IPS DF 4.7 (cell line): ENCODE measurements around the gene CAV3.

Source experiments
- DNase-seq: peaks from one replicate; pipeline ENCODE4 v3.0.0-alpha.2; 2013; ENCODE audit warnings: low spot score; ENCODE audit errors: extremely low read depth

CAV3 gene

DNA sequence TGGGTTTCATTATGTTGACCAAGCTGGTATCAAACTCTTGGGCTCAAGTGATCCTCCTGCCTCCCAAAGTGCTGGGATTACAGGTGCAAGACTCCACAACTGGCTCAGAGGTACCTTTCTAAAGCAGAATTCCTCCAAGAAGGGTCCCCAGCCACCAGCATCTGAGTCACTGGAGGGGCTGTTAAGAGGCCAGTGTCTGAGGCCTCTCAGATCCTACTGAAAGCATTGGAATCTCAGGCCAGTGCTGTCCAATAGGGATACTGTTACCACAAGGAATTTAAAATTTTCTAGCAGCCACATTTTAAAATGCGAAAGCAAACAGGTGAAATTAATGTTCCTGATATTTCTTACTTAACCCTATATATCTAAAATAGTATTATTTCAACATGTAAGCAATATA, 1.3 kb downstream of the CAV3 start:
- DNase-seq: no peak

DNA sequence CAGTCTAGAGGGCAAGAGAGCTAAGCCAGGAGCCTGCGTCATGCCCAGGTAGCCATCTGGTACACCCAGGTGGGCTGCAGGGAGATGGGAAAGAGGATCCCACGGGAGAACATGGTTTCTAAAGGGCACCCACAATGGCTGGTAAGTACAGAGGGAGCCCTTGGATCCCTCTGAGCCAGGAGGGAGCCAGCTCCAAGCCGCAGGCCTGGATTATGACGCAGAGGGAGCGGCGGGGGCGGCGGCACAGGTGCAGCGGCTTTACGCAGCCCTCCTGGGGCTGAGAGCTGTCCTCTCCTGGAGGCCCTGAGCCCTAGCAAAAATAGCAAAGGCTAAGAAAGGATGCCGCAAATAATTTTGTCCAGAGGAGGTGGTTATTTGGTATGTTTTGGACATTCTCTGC, 2.8 kb downstream of the CAV3 start:
- no peak for DNase-seq

DNA sequence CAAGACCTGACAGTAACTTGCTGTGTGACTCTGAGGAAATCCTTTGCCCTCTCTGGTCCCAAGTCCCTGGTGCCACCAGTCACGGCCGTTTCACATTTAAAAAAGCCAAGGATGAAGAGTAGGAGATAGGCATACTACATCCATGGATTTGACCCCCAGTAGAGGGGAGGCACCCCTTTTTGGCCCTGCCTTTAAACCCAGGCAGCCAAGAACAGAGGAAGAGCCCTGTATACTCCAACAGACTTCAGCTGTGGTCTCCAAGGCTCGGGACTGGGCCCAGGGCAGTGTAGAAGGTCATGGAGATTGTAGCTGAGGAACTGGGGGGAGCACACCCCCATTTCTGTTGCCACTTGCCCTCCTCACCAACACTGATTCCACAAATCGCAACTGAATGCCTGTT, 3.7 kb downstream of the CAV3 start:
- no peak for DNase-seq

DNA sequence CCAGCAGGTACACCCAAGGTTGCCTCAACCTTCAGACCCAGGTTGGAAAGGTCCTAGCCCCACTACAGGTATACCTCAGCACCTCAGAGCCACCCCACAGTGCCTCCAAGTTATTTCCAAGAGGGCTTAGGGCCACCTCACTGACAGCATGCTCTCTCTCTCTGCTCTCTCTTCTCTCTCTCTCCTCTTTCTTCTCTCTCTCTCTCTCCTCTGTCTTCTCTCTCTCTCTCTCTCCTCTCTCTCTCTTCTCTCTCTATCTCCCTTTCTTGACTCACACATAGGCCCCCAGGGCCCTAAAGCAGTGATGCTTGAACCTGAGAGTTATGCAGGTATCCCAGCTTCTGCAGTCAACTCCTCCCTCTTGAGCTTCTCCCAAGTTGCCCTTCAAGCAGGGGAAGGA, 4.2 kb downstream of the CAV3 start:
- DNase-seq: no peak

DNA sequence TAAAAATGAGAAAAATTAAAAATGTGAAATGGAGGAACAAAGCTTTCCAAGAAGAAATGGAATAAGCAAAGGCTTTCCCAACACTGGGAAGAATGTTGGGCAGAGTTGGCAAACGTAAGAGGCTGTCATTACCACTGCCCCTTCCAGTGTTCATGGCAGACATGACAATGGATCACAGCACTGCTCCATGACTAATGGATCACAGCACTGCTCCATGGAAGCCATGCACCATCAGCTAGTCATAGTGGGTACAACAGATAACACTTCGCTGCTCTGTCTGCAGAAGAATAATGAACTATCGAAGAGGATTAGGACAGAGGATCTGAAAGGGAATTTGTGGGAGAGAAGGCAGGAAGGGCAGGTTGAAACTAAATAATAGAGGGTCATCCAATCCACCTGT, 5.0 kb downstream of the CAV3 start:
- no peak for DNase-seq

DNA sequence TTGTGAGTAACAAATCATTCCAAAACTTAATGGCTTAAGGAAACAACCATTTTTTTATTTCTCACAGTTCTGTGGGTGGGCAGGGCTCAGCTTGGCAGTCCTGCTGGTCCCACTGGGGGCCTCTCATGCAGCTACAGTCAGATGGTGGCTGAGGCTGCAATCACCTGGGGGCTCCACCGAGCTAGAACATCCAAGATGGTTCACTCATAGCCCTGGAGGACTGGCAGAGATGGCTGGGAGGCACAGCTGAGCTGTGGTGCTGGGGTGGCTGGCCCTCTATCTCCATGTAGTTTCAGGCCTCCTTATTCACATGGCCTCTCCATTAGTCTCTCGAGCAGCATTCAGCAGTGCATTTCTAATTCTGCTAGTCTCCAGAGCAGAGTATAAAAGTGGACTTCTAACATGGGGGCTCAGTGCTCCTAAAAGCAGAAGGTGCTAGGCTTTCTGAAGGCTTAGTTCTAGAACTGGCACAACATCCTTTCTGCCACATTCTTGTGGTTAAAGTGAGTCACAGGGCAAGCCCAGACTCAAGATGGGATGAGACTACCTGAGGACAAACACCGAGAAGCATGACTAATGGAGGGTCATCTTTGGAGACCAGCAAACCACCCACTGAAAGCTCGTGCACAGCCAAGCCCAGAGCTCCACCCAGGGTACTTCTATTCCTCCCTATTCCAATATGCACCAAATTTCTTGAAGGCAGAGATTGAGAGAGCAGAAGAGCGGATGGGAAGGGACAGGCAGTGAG, 6.3 kb downstream of the CAV3 start:
- DNase-seq: no peak

DNA sequence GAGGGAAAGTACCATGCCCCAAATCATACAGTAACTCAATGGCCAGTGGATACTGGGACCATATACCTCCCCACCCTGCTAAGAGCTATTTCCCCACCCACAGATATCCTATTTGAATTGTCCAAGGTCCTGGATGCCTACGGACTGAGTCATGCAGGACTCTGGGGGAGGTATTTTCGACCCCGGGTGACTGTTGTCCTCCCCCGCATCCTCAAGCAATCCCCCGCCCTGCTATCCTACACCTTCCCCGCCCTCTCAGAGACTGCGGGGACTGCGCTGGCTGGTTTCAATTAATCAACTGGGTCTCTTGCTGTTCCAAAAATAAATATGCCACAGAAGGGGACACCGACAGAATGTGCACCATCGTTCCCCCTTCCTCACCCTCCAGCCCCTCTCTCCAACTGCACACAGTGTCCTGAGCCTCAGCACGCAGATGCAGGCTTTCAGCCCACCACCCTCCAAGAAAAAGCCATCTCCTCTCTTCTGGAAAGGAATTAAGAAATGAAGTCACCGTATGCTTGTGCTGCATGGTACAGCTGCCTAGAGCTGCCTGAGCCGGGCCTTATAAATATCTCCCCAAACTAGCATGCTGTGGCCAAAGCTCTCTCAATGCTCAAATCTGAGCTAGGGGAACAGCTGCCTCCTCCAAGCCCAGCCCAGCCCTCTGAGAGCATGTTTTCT, 8.1 kb downstream of the CAV3 start:
- DNase-seq: no peak

DNA sequence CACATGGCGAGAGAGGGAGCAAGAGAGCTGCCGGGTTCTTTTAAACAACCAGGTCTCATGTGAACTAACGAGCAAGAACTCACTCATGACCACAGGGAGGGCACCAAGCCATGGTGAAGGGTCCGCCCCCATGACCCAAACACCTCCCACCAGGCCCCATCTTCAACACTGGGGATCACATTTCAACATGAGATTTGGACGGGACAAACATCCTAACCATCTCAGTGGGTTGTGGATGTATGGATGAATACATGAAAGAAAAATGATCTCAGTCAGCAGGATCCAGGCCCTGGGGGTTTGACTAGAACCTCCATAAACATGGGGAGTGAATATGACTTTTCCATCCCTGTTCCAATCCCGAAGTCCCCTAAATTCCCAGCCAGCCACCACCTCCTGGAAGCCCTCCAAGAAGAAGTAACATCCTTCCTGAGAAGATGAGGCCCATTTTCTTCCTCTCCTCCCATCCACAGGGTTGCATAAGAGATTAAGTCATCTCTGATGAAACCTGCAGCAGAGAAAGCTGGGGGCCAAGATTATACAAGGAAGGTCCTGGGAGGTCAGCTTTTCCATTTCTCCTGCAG, 9.5 kb downstream of the CAV3 start:
- DNase-seq: no peak

DNA sequence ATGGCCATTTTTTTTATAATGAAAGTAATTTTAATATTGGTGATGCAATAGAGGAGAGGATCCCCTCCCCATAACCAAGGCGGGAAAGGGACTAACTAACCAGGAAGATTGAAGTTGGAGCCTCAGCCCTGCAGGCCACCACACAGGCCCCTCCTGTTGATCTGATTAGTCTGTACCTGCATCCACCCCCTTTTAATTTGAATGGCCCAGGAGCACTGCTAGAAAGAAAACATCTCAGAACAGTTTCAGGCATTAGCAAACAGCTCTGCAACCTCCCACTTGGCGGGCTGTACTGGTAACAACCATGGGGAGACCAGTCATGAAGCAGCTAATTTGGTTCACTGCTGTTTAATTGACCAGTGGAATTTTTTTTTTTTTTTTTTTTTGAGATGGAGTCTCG, 10.3 kb downstream of the CAV3 start:
- no peak for DNase-seq

DNA sequence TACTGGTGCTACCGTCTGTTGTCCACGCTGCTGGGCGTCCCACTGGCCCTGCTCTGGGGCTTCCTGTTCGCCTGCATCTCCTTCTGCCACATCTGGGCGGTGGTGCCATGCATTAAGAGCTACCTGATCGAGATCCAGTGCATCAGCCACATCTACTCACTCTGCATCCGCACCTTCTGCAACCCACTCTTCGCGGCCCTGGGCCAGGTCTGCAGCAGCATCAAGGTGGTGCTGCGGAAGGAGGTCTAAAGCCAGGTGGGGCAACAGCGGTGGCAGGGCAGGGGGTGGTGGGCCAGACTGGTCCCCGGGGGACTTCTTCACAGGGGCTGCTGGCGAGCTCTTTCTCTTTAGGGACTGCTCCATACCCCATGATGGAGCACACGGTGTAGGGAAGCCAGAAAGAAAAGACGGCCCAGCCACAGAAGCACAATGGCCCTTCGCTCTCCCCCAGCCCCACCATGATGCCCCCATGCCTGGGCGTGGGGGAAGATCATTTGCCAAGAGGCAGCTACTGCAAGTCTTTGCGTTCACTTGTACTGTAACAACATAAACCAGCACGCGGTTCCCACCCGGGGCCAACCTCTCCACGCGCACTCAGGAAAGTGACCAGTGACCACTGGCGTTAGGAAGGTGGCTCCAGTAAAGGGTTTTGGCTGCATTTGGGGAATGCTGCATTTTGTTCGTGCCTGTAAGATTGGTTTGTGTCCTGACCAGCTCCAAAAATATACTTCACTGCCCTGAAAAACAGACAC, 12.2 kb downstream of the CAV3 start:
- DNase-seq: no peak

DNA sequence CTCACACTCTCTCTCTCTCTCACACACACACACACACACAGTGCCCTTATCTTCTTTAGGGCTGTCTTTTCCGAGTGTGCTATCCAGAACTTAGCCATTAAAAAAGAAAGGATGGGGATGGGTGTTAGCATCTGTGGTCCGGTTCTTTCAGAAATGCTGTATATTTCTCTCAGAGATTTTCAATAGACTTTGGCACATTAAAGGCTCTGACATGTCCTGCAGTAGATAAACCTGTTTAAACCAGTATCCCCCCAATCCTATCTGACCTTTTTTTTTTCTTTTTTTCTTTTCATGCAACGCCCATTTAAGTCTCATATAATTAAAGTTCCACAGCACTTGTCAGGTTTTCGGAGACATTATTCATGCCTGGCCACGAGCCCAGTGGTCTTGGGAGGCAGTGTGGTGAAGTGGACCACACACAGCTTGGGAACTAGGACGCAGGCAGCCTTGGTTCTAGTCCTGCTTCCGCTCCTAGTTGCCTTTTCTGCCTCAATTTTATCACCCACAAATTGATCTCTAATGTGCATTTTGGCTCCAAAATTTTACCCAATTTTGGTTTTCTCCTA, 13.3 kb downstream of the CAV3 start:
- DNase-seq: no peak

DNA sequence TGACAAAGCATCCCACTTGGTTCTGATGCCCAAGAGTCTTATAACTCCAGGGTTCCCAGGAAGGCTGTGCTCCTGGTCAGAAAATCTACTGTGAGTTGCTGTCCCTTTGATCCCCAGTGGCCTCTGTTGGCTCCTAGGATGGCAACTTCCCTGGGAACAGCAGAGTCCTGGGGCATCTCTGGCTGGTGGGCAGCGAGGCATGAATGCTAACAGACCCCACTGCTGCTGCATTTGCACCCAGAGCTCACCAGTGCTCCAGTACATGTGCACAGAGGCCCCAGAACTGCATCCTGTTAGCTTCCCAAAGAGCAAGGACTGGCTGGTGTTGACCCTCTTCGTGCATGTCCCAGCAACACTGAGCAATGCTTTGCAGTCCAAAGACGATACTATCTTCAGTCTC, 15.7 kb downstream of the CAV3 start:
- DNase-seq: no peak

DNA sequence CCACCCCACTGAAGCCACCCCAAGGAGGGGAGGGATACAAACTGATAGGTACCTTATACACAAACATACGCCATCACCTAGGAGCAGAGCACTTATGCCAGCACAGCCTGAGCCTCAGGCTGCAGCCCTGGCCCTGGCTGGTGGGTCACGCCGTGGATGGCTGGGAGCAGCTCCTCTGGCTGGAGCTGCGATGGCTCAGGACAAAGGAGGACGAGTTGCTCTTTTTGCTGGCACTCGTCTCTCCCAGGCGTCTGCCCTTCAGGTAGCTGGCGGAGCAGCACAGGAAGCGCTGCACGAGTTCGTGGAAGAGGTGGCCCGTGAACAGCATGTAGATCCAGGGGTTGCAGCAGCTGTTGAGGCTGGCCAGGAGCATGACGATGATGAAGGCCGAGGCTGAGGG, 19.2 kb downstream of the CAV3 start:
- no peak for DNase-seq

DNA sequence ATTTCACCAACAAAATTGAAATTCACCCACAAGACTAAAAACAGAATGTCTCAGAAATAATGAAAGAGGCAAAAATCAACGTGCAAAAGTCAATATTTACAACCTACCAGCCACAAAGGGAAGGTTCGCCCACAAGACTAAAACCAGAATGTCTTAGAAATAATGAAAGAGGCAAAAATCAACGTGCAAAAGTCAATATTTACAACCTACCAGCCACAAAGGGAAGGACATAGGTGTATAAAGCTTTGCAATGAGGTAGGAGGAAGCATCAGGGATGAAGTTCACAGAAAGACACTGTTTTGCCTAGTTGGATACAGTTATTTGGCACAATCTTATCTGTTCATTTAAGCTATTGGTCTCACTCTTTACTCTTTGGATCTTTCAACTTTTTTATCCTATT, 21.5 kb downstream of the CAV3 start:
- no peak for DNase-seq

DNA sequence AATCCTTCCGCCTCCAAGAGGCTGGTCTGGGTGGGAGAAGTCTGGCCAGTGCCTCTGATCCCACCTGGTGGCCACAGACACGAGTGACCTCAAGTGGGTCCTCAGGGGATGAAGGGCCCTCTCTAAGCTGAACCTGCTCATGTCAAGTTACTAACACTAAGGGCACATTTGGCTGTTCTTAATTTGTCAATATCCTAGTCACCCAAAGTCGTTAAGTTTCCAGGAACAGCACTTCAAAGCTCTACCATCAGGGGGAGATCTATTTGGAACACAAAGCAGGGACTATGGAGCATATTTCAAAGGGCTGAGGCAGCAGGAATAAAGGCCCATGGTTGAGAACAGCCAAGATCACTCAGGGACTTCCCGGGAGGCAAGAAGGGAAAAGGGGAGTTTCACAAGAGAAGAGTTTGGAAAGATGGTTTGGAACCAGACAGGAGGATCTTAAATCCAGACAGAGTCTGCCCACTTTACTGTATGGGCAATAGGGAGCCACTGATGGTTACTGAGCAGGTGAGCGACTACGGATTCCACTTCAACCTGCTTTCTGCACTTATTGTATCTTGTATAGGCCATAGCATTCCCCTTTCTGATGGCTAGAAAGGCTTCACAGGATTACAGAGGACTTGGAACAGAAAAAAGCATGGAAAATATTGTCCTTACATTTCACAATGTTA, 22.1 kb downstream of the CAV3 start:
- DNase-seq: no peak

DNA sequence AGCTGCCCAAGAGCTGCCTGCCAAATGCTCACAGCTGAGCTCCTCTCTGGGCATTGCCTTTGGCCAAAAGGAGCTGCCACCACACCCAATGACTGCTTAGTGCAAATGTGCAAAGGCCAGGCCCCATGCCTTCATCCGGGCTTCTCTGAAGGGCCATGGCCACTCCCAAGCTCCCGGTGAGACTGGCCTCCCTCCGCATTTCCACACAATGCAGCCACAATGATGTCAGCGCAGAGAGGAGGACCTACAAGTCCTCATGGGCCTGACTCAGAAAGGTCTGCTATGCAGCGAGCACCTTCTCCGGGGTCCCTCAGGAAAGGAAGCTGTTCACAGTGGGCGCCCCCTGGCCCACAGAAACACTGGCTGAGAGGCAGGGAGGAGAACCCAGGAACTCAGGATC, 23.1 kb downstream of the CAV3 start:
- no peak for DNase-seq

DNA sequence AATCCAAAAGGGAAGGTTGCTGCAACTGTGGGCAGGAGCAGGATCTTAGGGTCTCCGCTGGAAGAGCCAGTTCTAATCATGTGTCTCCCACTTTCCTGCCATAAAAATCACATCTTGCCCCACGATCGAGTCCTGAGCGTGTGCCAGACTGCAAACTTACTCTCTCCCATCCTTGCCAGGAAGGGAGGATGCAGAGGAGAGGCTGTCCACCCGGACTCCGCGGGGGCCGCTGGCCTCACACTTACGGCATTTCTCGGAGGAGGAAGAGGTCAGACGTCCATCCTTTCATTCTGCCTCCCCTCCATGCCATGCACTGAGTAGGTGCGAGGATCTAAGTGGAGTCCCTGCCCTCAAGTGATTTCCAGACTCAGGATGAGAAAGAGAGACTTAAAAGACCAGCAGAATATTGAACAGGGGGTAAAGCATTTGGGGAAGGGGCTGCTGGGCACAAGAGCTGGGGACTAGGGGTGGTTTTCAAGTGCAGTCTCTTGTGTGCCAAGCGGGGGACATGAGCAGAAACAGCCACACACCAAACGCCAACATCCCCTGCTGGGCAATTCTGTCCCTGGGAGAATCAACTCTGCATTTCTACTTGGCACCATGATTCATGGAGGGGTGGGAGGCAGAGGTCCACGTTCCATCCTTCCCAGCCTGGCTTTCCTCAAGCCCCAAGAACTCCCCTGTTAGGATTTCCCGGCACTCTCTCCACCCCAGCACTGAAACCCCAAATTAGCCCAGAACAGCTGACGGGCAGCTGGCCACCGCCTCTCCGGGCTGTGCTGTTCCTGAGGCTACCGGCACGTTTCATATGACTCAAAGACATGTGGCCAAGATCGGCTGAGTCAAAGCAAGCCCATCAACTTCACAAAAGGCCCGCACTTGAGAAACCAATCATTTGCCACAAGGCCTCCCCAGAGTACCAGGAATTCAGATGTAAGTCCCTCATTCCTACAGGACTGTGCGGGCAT, 24.2 kb downstream of the CAV3 start:
- DNase-seq: no peak

DNA sequence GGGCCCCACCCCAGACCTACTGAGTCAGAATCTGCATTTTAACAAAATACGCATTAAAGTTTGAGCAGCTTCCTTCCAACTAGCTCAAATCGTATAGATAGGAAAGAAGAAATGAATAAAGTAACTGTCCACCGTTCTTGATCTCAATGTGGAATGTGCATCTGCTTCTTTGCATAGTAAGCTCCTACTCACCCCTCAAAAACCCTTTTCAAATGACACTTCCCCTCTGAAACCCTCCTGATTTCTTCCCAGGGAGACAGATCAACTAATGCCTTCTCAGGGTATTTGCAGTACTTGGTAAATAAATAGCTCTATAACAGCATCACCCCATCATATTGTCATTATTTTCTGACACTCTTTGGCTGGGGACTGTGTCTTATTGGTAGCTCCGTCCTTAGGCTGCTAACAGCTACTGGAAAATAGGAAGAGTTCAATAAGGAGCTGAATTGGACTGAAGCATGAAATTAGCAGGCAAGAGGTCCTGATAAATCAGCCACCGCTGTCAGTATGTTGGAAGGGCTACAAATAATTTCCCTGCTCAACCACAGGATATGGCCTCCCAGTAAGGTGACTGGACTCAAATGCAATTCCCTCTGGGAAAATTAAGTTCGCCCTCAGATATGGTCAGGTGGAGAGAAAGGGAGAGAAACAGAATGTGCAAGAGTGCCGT, 25.6 kb downstream of the CAV3 start:
- DNase-seq: no peak

DNA sequence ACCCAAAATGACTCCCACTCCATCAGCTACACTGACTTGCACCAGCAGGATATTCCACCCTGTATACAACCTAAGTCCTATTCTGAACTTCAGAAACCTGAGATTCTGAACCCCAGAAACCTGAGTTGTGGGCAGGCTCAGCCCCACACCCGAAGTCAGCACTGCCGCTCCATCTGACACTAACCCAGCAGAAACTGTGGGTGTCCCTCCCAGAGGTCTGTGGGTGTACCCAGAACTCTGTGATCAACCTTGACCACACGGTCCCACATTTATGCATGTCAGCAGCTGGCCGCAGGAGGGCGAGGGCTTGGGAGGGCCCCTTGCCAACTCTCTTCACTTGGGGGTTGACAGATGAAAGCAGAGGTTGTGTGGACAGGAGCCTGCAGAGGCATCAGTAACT, 26.5 kb downstream of the CAV3 start:
- no peak for DNase-seq

DNA sequence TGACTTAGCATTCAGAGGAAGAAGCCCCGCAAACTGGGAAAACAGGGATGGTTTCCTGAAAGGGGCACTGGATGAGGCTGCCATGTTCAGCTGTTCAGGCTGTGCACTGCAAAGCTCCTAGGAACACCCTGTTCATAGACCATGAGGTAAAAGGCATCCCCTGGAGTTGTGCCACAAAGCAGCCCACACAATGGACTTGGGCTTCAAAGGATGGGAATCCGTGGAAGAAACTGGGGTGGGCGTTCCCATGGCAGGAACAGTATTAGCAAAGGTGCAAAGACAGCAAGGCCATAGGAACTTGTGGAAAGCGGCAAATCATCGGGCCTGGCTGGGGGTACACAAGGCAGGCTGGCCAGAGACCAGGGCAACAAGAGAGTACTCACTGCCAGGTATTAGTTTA, 26.9 kb downstream of the CAV3 start:
- no peak for DNase-seq
